K562 (cell line): ENCODE data around the gene RPS8. TPM values are rescaled to one million over a fixed set of nuclear protein-coding genes. Genes with fewer than 3 reads are reported as not detected.

ENCODE experiments used
- ARID1B ChIP-seq: fragments of 450-650 bp; IDR thresholded peaks from 2 replicates; pipeline ENCODE4 v1.6.1; 2016; ENCODE audit warnings: antibody characterized with exemption, mild to moderate bottlenecking, inconsistent platforms
- BRCA1 ChIP-seq, 2 experiments: fragments of 450-650 bp in 1 of 2; sonication (generic) in 1 of 2; formaldehyde crosslinking in 1 of 2; IDR thresholded peaks; 2 replicates each; pipeline versions ENCODE4 v1.5.0 to v1.6.1; 2017 to 2020; ENCODE audit warnings: mild to moderate bottlenecking in 1 of 2, missing genetic modification reagents in 1 of 2
- CEBPG ChIP-seq, 3 experiments: fragments of 200-800 bp in 1 of 3; sonication (Bioruptor generic) in 1 of 3; sonication (generic) in 1 of 3; formaldehyde crosslinking in 1 of 3; IDR thresholded peaks in 2 of 3; conservative IDR thresholded peaks in 1 of 3; 2 replicates each; pipeline versions ENCODE4 v1.6.1 to v1.8.0; 2016 to 2022; ENCODE audit warnings: missing compliant biosample characterization in 2 of 3, missing genetic modification characterization in 2 of 3, mild to moderate bottlenecking in 1 of 3, missing genetic modification reagents in 1 of 3
- DMBX1 ChIP-seq: fragments of 250-450 bp; sonication (Bioruptor Pico); IDR thresholded peaks from 2 replicates; pipeline ENCODE4 v1.8.0; 2022; ENCODE audit warnings: inconsistent platforms, mild to moderate bottlenecking, moderate library complexity, borderline replicate concordance
- EZH2 ChIP-seq: IDR thresholded peaks from 2 replicates; pipeline ENCODE4 v1.6.1; 2012; ENCODE audit warnings: low read depth, mild to moderate bottlenecking, inconsistent platforms, low read length, borderline replicate concordance
- HDGF ChIP-seq: fragments of 450-650 bp; IDR thresholded peaks from 2 replicates; pipeline ENCODE4 v1.6.1; 2016
- KDM2B ChIP-seq: fragments of 250-450 bp; sonication (Bioruptor Pico); IDR thresholded peaks from 2 replicates; pipeline ENCODE4 v1.8.0; 2021; ENCODE audit warnings: mild to moderate bottlenecking, moderate library complexity
- NCOA4 ChIP-seq: fragments of 450-650 bp; IDR thresholded peaks from 2 replicates; pipeline ENCODE4 v1.6.1; 2018; ENCODE audit warnings: mild to moderate bottlenecking; ENCODE audit not compliant: partially characterized antibody
- PHB2 ChIP-seq: fragments of 450-650 bp; IDR thresholded peaks from 2 replicates; pipeline ENCODE4 v1.6.1; 2017; ENCODE audit warnings: low read depth
- SOX6 ChIP-seq: fragments of 450-650 bp; IDR thresholded peaks from 2 replicates; pipeline ENCODE4 v1.6.1; 2014; ENCODE audit warnings: mild to moderate bottlenecking
- SP2 ChIP-seq: IDR thresholded peaks from 2 replicates; pipeline ENCODE4 v1.6.1; 2011; ENCODE audit warnings: mild to moderate bottlenecking, low read depth, low read length, moderate library complexity; ENCODE audit not compliant: poor library complexity, severe bottlenecking; ENCODE audit errors: extremely low read depth
- SUPT5H ChIP-seq: fragments of 450-650 bp; IDR thresholded peaks from 2 replicates; pipeline ENCODE4 v1.6.1; 2016
- TAF7 ChIP-seq: fragments of 450-650 bp; IDR thresholded peaks from 2 replicates; pipeline ENCODE4 v1.6.1; 2016; ENCODE audit warnings: missing genetic modification characterization, missing compliant biosample characterization
- ZC3H8 ChIP-seq: fragments of 450-650 bp; IDR thresholded peaks from 2 replicates; pipeline ENCODE4 v1.6.1; 2017
- ZNF830 ChIP-seq: fragments of 250-450 bp; sonication (Bioruptor Pico); IDR thresholded peaks from 2 replicates; pipeline ENCODE4 v1.5.0; 2021; ENCODE audit warnings: mild to moderate bottlenecking
- ZSCAN29 ChIP-seq: fragments of 450-650 bp; IDR thresholded peaks from 2 replicates; pipeline ENCODE4 v1.6.1; 2017
- polyA plus RNA-seq, 8 experiments: library from polyadenylated mRNA; depleted of rRNA in 4 of 8; stranded (reverse) in 5 of 8; unstranded in 3 of 8; fragments of >200 nt; fragmentation: Nextera tagmentation in 2 of 8; fragmentation: Illumina TruSeq in 1 of 8; extraction: Ambion mirVana in 2 of 8; extraction: Trizol in 1 of 8; gene quantifications; 2 replicates each; pipeline versions ENCODE4 v1.2.1 to v1.2.3, GENCODE V29; 2011 to 2014; ENCODE audit warnings: inconsistent platforms in 1 of 8, missing spikeins in 1 of 8
- total RNA-seq, 7 experiments: library from RNA; depleted of rRNA in 6 of 7; stranded (reverse); fragments of >200 nt in 6 of 7; fragmentation: Illumina TruSeq in 2 of 7; extraction: Trizol in 2 of 7; gene quantifications; 2 replicates each; pipeline versions ENCODE4 v1.2.1 to v1.2.3, GENCODE V29; 2011 to 2021; ENCODE audit warnings: low replicate concordance in 1 of 7
- TF ChIP-seq, protein P1 (sequence below), 2 experiments: fragments of 450-650 bp in 1 of 2; IDR thresholded peaks; 2 replicates each; pipeline ENCODE4 v1.6.1; 2011 to 2017; ENCODE audit warnings: low read depth in 2 of 2, antibody characterized with exemption in 1 of 2, borderline replicate concordance in 1 of 2, low read length in 1 of 2, mild to moderate bottlenecking in 1 of 2, mixed read lengths in 1 of 2; ENCODE audit not compliant: control insufficient read depth in 1 of 2
- TF ChIP-seq, protein P2 (sequence below): sonication (generic); formaldehyde crosslinking; IDR thresholded peaks from 2 replicates; pipeline ENCODE4 v1.8.0; 2022; ENCODE audit warnings: mild to moderate bottlenecking, missing genetic modification reagents
- TF ChIP-seq, protein P3 (sequence below), 3 experiments: fragments of 200-800 bp in 1 of 3; sonication (Bioruptor generic) in 1 of 3; sonication (generic) in 1 of 3; formaldehyde crosslinking in 1 of 3; IDR thresholded peaks; 2 replicates each; pipeline versions ENCODE4 v1.6.1 to v1.8.0; 2016 to 2022; ENCODE audit warnings: mild to moderate bottlenecking in 2 of 3, missing compliant biosample characterization in 2 of 3, missing genetic modification characterization in 2 of 3, missing genetic modification reagents in 1 of 3
- TF ChIP-seq, protein P4 (sequence below): fragments of 450-650 bp; formaldehyde crosslinking; conservative IDR thresholded peaks from 2 replicates; pipeline ENCODE4 v1.4.0; 2022; ENCODE audit warnings: mild to moderate bottlenecking, missing genetic modification characterization

Gene RPS8
- total and polyA plus RNA-seq, 9 of the 15 experiments (the other 6 are each of a cell fraction or from before 2014, with no cell fraction given): 2,431 to 4,168 (median 3,109) TPM

DNA sequence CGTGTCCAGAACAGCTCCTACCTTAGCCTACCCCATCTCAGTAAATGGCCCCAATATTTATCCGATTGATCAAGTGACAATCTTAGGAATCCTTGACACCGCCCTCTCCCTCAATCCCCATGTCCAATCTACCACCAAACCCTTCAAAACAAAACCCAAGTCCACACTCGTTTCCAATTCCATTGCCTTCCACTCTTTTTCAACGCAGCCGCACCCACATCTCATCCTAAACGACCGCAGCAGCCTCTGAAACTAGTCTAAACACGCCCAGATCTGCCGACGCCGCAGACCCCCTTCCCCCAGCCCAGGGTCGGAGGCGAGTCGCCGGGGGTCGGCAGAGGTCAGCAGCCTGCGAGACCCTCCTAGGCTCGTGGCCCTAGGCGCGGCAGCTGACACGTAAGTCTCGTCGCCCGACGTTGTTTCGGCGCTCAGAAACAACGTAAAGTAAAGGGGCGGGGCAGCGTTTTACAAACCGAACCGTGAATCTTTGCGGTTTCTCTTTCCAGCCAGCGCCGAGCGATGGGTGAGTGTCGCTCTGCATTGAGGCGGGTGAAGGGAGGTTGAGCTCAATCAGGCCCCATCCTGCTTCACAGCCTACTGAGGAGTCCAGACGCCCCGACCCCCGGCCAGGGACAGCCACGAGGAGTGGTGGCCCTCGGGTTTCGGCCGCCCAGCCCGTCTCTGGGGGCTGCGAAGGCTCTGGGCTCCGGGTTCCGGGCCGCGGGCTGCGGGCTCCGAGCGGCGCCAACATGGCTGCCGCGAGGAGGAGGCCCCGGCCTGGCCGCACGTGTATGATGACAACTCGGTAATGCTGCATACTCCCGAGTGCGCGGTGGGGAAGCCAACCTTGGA is at the start of gene RPS8 (continued):
- TF ChIP-seq, protein P1, sequence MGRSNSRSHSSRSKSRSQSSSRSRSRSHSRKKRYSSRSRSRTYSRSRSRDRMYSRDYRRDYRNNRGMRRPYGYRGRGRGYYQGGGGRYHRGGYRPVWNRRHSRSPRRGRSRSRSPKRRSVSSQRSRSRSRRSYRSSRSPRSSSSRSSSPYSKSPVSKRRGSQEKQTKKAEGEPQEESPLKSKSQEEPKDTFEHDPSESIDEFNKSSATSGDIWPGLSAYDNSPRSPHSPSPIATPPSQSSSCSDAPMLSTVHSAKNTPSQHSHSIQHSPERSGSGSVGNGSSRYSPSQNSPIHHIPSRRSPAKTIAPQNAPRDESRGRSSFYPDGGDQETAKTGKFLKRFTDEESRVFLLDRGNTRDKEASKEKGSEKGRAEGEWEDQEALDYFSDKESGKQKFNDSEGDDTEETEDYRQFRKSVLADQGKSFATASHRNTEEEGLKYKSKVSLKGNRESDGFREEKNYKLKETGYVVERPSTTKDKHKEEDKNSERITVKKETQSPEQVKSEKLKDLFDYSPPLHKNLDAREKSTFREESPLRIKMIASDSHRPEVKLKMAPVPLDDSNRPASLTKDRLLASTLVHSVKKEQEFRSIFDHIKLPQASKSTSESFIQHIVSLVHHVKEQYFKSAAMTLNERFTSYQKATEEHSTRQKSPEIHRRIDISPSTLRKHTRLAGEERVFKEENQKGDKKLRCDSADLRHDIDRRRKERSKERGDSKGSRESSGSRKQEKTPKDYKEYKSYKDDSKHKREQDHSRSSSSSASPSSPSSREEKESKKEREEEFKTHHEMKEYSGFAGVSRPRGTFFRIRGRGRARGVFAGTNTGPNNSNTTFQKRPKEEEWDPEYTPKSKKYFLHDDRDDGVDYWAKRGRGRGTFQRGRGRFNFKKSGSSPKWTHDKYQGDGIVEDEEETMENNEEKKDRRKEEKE (IDR thresholded peaks at IDR 0.05; ENCODE audit: borderline replicate concordance in 1 of 2, control insufficient read depth in 1 of 2, low read depth in 2 of 2, low read length in 1 of 2): peak in 1 of 2 experiments; percentile 75; a peak in 1 of 4 replicates
- TF ChIP-seq SOX6: no peak; the same call in 1 of the 2 replicates
- TF ChIP-seq HDGF: peak; percentile 34; the same call in 1 of the 2 replicates
- TF ChIP-seq, protein P2, sequence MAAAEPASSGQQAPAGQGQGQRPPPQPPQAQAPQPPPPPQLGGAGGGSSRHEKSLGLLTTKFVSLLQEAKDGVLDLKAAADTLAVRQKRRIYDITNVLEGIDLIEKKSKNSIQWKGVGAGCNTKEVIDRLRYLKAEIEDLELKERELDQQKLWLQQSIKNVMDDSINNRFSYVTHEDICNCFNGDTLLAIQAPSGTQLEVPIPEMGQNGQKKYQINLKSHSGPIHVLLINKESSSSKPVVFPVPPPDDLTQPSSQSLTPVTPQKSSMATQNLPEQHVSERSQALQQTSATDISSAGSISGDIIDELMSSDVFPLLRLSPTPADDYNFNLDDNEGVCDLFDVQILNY (CRISPR knock-in tag): peak; percentile 79; the same call in 1 of the 2 replicates
- TF ChIP-seq SP2: peak; percentile 16
- peak; percentile 87 for TF ChIP-seq NCOA4
- TF ChIP-seq, protein P3, sequence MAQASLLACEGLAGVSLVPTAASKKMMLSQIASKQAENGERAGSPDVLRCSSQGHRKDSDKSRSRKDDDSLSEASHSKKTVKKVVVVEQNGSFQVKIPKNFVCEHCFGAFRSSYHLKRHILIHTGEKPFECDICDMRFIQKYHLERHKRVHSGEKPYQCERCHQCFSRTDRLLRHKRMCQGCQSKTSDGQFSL (CRISPR knock-in tag; IDR thresholded peaks at IDR 0.05): peak; percentile 60; the same call in 1 of the 2 replicates
- TF ChIP-seq, protein P3 (tag; IDR thresholded peaks at IDR 0.05): no peak
- peak; percentile 92 for TF ChIP-seq ZC3H8
- TF ChIP-seq ZSCAN29: no peak
- TF ChIP-seq CEBPG (CRISPR knock-in tag; IDR thresholded peaks at IDR 0.05): no peak; the same call in 1 of the 2 replicates
- TF ChIP-seq CEBPG (tag; conservative IDR thresholded peaks at IDR 0.05 in 1 of 2, IDR thresholded peaks at IDR 0.05 in 1 of 2): no peak
- peak; percentile 72; the same call in 1 of the 2 replicates for TF ChIP-seq ZNF830 (CRISPR knock-in tag)
- peak; percentile 81 for TF ChIP-seq ARID1B
- TF ChIP-seq SUPT5H: peak; percentile 100
- TF ChIP-seq BRCA1 (IDR thresholded peaks at IDR 0.05): no peak
- TF ChIP-seq BRCA1 (CRISPR knock-in tag; IDR thresholded peaks at IDR 0.05): no peak
- peak; percentile 98 for TF ChIP-seq TAF7 (tag)
- no peak for TF ChIP-seq EZH2
- TF ChIP-seq DMBX1 (CRISPR knock-in tag): no peak
- TF ChIP-seq KDM2B (CRISPR knock-in tag): no peak; the same call in 1 of the 2 replicates
- peak; percentile 77 for TF ChIP-seq PHB2
- TF ChIP-seq, protein P4, sequence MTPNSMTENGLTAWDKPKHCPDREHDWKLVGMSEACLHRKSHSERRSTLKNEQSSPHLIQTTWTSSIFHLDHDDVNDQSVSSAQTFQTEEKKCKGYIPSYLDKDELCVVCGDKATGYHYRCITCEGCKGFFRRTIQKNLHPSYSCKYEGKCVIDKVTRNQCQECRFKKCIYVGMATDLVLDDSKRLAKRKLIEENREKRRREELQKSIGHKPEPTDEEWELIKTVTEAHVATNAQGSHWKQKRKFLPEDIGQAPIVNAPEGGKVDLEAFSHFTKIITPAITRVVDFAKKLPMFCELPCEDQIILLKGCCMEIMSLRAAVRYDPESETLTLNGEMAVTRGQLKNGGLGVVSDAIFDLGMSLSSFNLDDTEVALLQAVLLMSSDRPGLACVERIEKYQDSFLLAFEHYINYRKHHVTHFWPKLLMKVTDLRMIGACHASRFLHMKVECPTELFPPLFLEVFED (CRISPR knock-in tag): peak; percentile 97
